GM12878 (cell line): ENCODE measurements around the gene SLC12A4. TPM values are rescaled to one million over a fixed set of nuclear protein-coding genes. Genes with fewer than 3 reads are reported as not detected.

ENCODE experiments used
- CBFB ChIP-seq: IDR thresholded peaks from 2 replicates; pipeline ENCODE4 v1.6.1; 2016; ENCODE audit warnings: antibody characterized with exemption, low read depth
- CREB1 ChIP-seq: IDR thresholded peaks from 2 replicates; pipeline ENCODE4 v1.6.1; 2012; ENCODE audit warnings: low read depth, mild to moderate bottlenecking, inconsistent platforms
- CREM ChIP-seq: IDR thresholded peaks from 2 replicates; pipeline ENCODE4 v1.6.1; 2014; ENCODE audit warnings: antibody characterized with exemption, low read depth
- EP300 ChIP-seq, 2 experiments: fragments of 150-350 bp in 1 of 2; IDR thresholded peaks; 2 replicates each; pipeline ENCODE4 v1.6.1; 2011 to 2012; ENCODE audit warnings: low read depth in 2 of 2, low read length in 2 of 2, borderline replicate concordance in 1 of 2, improper control_type of control experiment in 1 of 2, inconsistent platforms in 1 of 2; ENCODE audit not compliant: control insufficient read depth in 1 of 2
- GATAD2B ChIP-seq: fragments of 450-650 bp; conservative IDR thresholded peaks from 2 replicates; pipeline ENCODE4 v1.6.1; 2017; ENCODE audit warnings: low read depth, mild to moderate bottlenecking, moderate library complexity
- LARP7 ChIP-seq: fragments of 450-650 bp; IDR thresholded peaks from 2 replicates; pipeline ENCODE4 v1.6.1; 2017; ENCODE audit warnings: mild to moderate bottlenecking
- MTA3 ChIP-seq: IDR thresholded peaks from 2 replicates; pipeline ENCODE4 v1.6.1; 2012; ENCODE audit warnings: low read length, inconsistent platforms, borderline replicate concordance
- NR2F1 ChIP-seq: fragments of 450-650 bp; conservative IDR thresholded peaks from 2 replicates; pipeline ENCODE4 v1.6.1; 2017; ENCODE audit warnings: mild to moderate bottlenecking
- PAX8 ChIP-seq: fragments of 450-650 bp; IDR thresholded peaks from 2 replicates; pipeline ENCODE4 v1.6.1; 2017; ENCODE audit warnings: mild to moderate bottlenecking, moderate library complexity
- POLR2AphosphoS2 ChIP-seq: IDR thresholded peaks from 2 replicates; pipeline ENCODE4 v1.6.1; 2011; ENCODE audit warnings: low read depth, mild to moderate bottlenecking, low read length, improper control_type of control experiment, moderate library complexity
- RB1 ChIP-seq: fragments of 450-650 bp; formaldehyde crosslinking; IDR thresholded peaks from 2 replicates; pipeline ENCODE4 v1.6.1; 2017; ENCODE audit warnings: mild to moderate bottlenecking, borderline replicate concordance
- SMAD5 ChIP-seq: IDR thresholded peaks from 2 replicates; pipeline ENCODE4 v1.6.1; 2016; ENCODE audit warnings: antibody characterized with exemption, low read depth
- TAF1 ChIP-seq: IDR thresholded peaks from 2 replicates; pipeline ENCODE4 v1.6.1; 2011; ENCODE audit warnings: mild to moderate bottlenecking, low read depth, low read length, borderline replicate concordance
- WRNIP1 ChIP-seq: IDR thresholded peaks from 2 replicates; pipeline ENCODE4 v1.6.1; 2011; ENCODE audit warnings: low read depth, low read length, improper control_type of control experiment, borderline replicate concordance
- YY1 ChIP-seq: IDR thresholded peaks from 2 replicates; pipeline ENCODE4 v1.6.1; 2011; ENCODE audit warnings: low read depth, mild to moderate bottlenecking, low read length
- ZNF384 ChIP-seq: IDR thresholded peaks from 2 replicates; pipeline ENCODE4 v1.6.1; 2012; ENCODE audit warnings: low read depth, mild to moderate bottlenecking, low read length, improper control_type of control experiment, borderline replicate concordance
- polyA plus RNA-seq, 11 experiments: library from polyadenylated mRNA; depleted of rRNA in 4 of 11; unstranded in 6 of 11; stranded (reverse) in 5 of 11; fragments of >200 nt; fragmentation: Nextera tagmentation in 4 of 11; fragmentation: Illumina TruSeq in 1 of 11; extraction: Ambion mirVana in 4 of 11; extraction: Trizol in 1 of 11; gene quantifications; 1 replicate in 1 of 11; 2 replicates in 10 of 11; pipeline versions ENCODE4 v1.2.1 to v1.2.3, GENCODE V29; 2011 to 2016; ENCODE audit warnings: inconsistent platforms in 2 of 11, missing spikeins in 2 of 11, low read depth in 1 of 11
- total RNA-seq, 4 experiments: library from RNA; depleted of rRNA in 3 of 4; stranded (reverse); fragments of >200 nt in 3 of 4; fragmentation: Illumina TruSeq in 1 of 4; extraction: Trizol in 1 of 4; gene quantifications; 2 replicates each; pipeline versions ENCODE4 v1.2.1 to v1.2.3, GENCODE V29; 2013 to 2021
- TF ChIP-seq, protein P1 (sequence below): fragments of 450-650 bp; IDR thresholded peaks from 2 replicates; pipeline ENCODE4 v1.6.1; 2014; ENCODE audit warnings: mild to moderate bottlenecking
- TF ChIP-seq, protein P2 (sequence below): fragments of 450-650 bp; IDR thresholded peaks from 2 replicates; pipeline ENCODE4 v1.6.1; 2016; ENCODE audit warnings: mild to moderate bottlenecking
- TF ChIP-seq, protein P3 (sequence below): IDR thresholded peaks from 2 replicates; pipeline ENCODE4 v1.6.1; 2011; ENCODE audit warnings: borderline replicate concordance, low read depth, mild to moderate bottlenecking, moderate library complexity, low read length; ENCODE audit not compliant: insufficient read depth, poor library complexity, severe bottlenecking
- TF ChIP-seq, protein P4 (sequence below): IDR thresholded peaks from 2 replicates; pipeline ENCODE4 v1.6.1; 2012; ENCODE audit warnings: low read depth, low read length, improper control_type of control experiment
- TF ChIP-seq, protein P5 (sequence below), 3 experiments: IDR thresholded peaks in 2 of 3; conservative IDR thresholded peaks in 1 of 3; 2 replicates each; pipeline ENCODE4 v1.5.1; 2011; ENCODE audit warnings: low read depth in 3 of 3, low read length in 3 of 3, mild to moderate bottlenecking in 3 of 3, control low read depth in 2 of 3, moderate library complexity in 2 of 3, inconsistent platforms in 1 of 3, mixed read lengths in 1 of 3; ENCODE audit not compliant: control insufficient read depth in 2 of 3, insufficient read depth in 1 of 3; ENCODE audit errors: extremely low read depth in 1 of 3

The SLC12A4 gene
- total and polyA plus RNA-seq, 10 of the 15 experiments (the other 5 are each of a cell fraction or from before 2014, with no cell fraction given) = 0.95 to 39.9 (median 14.2) TPM

DNA sequence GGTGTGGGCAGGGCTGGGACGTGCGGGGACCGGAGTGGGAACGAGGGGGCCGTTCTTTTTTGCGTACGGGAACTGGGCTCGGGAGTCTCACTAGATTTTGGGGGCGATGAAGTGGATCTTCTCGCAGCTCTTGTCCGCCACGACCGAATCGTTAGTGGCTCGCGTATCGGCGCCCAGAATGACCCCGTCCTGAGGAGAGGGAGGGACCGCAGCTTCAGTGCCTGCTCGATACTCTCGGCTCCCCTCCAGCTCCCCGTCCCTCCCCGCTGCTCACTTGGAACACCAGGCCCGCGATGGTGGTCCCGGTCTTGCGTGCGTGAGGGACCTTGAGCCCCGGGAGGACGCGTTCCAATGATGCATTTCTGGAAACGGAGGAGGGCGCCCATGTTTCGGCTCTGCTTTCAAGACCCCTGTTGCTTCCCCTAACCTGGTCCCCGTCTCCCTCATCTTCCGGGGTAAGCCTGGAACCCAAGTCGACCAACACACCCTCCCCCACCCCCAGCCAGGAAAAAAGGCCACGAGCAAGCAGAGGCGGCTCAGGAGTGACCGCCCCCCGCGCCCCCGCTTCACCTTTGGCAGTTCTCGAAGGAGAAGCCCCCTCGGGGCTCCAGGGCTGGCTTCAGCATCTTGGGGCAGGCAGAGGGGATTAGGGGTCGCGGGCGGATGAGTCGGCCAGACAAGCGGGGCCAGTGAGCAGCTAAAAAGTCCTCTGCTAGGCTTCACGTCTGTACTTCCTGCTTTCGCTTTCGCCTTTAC, 32.1 kb downstream of the SLC12A4 start, which contains the start of gene PSMB10 (continued):
- TF ChIP-seq ZNF384 (no peak), CREB1 (peak; percentile 27; the same call in 1 of the 2 replicates), YY1 (0 out of 2 replicates have a peak, but pooled peaks have one; percentile 7), TAF1 (peak; percentile 79; the same call in 1 of the 2 replicates), CBFB (no peak), CREM (peak; percentile 52; the same call in 1 of the 2 replicates), NR2F1 (peak; percentile 18; the same call in 1 of the 2 replicates), POLR2AphosphoS2 (peak; percentile 66; the same call in 1 of the 2 replicates), EP300 (IDR thresholded peaks at IDR 0.05; ENCODE audit: borderline replicate concordance in 1 of 2, control insufficient read depth in 1 of 2, low read depth in 2 of 2, low read length in 2 of 2) (no peak), LARP7 (peak; percentile 73), RB1 (no peak), MTA3 (peak; percentile 33; the same call in 1 of the 2 replicates), PAX8 (no peak), WRNIP1 (0 out of 2 replicates have a peak, but pooled peaks have one; percentile 40), GATAD2B (0 out of 2 replicates have a peak, but pooled peaks have one; percentile 13), SMAD5 (no peak; the same call in none of the 2 replicates)
- TF ChIP-seq, protein P1, sequence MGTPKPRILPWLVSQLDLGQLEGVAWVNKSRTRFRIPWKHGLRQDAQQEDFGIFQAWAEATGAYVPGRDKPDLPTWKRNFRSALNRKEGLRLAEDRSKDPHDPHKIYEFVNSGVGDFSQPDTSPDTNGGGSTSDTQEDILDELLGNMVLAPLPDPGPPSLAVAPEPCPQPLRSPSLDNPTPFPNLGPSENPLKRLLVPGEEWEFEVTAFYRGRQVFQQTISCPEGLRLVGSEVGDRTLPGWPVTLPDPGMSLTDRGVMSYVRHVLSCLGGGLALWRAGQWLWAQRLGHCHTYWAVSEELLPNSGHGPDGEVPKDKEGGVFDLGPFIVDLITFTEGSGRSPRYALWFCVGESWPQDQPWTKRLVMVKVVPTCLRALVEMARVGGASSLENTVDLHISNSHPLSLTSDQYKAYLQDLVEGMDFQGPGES = no peak
- TF ChIP-seq, protein P2, sequence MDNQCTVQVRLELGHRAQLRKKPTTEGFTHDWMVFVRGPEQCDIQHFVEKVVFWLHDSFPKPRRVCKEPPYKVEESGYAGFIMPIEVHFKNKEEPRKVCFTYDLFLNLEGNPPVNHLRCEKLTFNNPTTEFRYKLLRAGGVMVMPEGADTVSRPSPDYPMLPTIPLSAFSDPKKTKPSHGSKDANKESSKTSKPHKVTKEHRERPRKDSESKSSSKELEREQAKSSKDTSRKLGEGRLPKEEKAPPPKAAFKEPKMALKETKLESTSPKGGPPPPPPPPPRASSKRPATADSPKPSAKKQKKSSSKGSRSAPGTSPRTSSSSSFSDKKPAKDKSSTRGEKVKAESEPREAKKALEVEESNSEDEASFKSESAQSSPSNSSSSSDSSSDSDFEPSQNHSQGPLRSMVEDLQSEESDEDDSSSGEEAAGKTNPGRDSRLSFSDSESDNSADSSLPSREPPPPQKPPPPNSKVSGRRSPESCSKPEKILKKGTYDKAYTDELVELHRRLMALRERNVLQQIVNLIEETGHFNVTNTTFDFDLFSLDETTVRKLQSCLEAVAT = 0 out of 2 replicates have a peak, but pooled peaks have one; percentile 50
- TF ChIP-seq, protein P3, sequence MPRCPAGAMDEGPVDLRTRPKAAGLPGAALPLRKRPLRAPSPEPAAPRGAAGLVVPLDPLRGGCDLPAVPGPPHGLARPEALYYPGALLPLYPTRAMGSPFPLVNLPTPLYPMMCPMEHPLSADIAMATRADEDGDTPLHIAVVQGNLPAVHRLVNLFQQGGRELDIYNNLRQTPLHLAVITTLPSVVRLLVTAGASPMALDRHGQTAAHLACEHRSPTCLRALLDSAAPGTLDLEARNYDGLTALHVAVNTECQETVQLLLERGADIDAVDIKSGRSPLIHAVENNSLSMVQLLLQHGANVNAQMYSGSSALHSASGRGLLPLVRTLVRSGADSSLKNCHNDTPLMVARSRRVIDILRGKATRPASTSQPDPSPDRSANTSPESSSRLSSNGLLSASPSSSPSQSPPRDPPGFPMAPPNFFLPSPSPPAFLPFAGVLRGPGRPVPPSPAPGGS = peak; percentile 3
- TF ChIP-seq, protein P4, sequence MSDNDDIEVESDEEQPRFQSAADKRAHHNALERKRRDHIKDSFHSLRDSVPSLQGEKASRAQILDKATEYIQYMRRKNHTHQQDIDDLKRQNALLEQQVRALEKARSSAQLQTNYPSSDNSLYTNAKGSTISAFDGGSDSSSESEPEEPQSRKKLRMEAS = no peak
- TF ChIP-seq, protein P5, sequence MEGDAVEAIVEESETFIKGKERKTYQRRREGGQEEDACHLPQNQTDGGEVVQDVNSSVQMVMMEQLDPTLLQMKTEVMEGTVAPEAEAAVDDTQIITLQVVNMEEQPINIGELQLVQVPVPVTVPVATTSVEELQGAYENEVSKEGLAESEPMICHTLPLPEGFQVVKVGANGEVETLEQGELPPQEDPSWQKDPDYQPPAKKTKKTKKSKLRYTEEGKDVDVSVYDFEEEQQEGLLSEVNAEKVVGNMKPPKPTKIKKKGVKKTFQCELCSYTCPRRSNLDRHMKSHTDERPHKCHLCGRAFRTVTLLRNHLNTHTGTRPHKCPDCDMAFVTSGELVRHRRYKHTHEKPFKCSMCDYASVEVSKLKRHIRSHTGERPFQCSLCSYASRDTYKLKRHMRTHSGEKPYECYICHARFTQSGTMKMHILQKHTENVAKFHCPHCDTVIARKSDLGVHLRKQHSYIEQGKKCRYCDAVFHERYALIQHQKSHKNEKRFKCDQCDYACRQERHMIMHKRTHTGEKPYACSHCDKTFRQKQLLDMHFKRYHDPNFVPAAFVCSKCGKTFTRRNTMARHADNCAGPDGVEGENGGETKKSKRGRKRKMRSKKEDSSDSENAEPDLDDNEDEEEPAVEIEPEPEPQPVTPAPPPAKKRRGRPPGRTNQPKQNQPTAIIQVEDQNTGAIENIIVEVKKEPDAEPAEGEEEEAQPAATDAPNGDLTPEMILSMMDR (IDR thresholded peaks at IDR 0.05 in 2 of 3, conservative IDR thresholded peaks at IDR 0.05 in 1 of 3; ENCODE audit: control insufficient read depth in 2 of 3, extremely low read depth in 1 of 3, insufficient read depth in 1 of 3, low read depth in 3 of 3, low read length in 3 of 3) = peak in 1 of 3 experiments; percentile 14; a peak in 1 of 6 replicates
